B cell (primary cell): ENCODE results near the gene SSX2IP. TPM values are rescaled to one million over a fixed set of nuclear protein-coding genes. Genes with fewer than 3 reads are reported as not detected.

Source experiments
- ATAC-seq: fragments of 200-7000 bp; cut with Tn5 transposase; one replicate; pipeline ENCODE4 v1.10.0; 2021; ENCODE audit warnings: low read depth, mild to moderate bottlenecking, moderate number of reproducible peaks, moderate library complexity
- CTCF ChIA-PET: fragments of 350-600 bp; sonication (Branson Sonifier 250); formaldehyde crosslinking; loops from one replicate; lab custom pipeline; 2021; ENCODE audit warnings: antibody characterized with exemption, inconsistent platforms; lab: Charles Lee
- POLR2A ChIA-PET: fragments of 350-600 bp; sonication (Branson Sonifier 250); formaldehyde crosslinking; loops from one replicate; lab custom pipeline; 2021; ENCODE audit warnings: antibody characterized with exemption; lab: Charles Lee
- DNase-seq: peaks from one replicate; pipeline ENCODE4 v3.0.0; 2013
- H2AFZ ChIP-seq: 2 replicates; pipeline ENCODE4 v1.6.1; 2012; ENCODE audit warnings: mild to moderate bottlenecking, low read depth, low read length; ENCODE audit not compliant: insufficient read depth, poor library complexity, severe bottlenecking
- H3K27ac ChIP-seq, 2 donors: 1 replicate in 1 of 2; 2 replicates in 1 of 2; pipeline ENCODE4 v1.5.1; 2012 to 2013; ENCODE audit warnings: low read length in 2 of 2, mild to moderate bottlenecking in 2 of 2, moderate library complexity in 1 of 2
- H3K27me3 ChIP-seq, 4 experiments: fragments of 200-600 bp in 1 of 4; sonication (generic) in 1 of 4; replicated peaks in 1 of 4; 1 replicate in 2 of 4; 2 replicates in 2 of 4; pipeline versions ENCODE4 v1.6.1 to v1.7.0; 2013 to 2016; ENCODE audit warnings: low read length in 3 of 4, mild to moderate bottlenecking in 2 of 4, mixed read lengths in 1 of 4, moderate library complexity in 1 of 4; ENCODE audit not compliant: insufficient read depth in 4 of 4, control insufficient read depth in 3 of 4; ENCODE audit errors: control extremely low read depth in 1 of 4
- H3K36me3 ChIP-seq, 2 experiments: replicated peaks in 1 of 2; 1 replicate in 1 of 2; 2 replicates in 1 of 2; pipeline versions ENCODE4 v1.6.1 to v1.7.1; 2013; ENCODE audit warnings: low read length in 1 of 2; ENCODE audit not compliant: insufficient read depth in 2 of 2, control insufficient read depth in 1 of 2; ENCODE audit errors: control extremely low read depth in 1 of 2, extremely low read depth in 1 of 2
- H3K4me1 ChIP-seq, 2 donors: fragments of 200-600 bp in 1 of 2; sonication (generic) in 1 of 2; 1 replicate in 1 of 2; 2 replicates in 1 of 2; pipeline versions ENCODE4 v1.5.1 to v1.6.1; 2013 to 2017; ENCODE audit warnings: low read length in 2 of 2; ENCODE audit not compliant: control insufficient read depth in 2 of 2, insufficient read depth in 2 of 2
- H3K4me2 ChIP-seq: replicated peaks from 2 replicates; pipeline ENCODE3; 2012; ENCODE audit warnings: mild to moderate bottlenecking, low read depth, low read length; ENCODE audit not compliant: poor library complexity, severe bottlenecking
- H3K4me3 ChIP-seq, 5 experiments: fragments of 200-600 bp in 1 of 5; sonication (generic) in 1 of 5; 1 replicate in 3 of 5; 2 replicates in 2 of 5; pipeline versions ENCODE4 v1.5.1 to v1.7.0; 2011 to 2016; ENCODE audit warnings: low read length in 4 of 5, mild to moderate bottlenecking in 4 of 5, low read depth in 2 of 5, control low read depth in 1 of 5, moderate library complexity in 1 of 5; ENCODE audit not compliant: insufficient read depth in 1 of 5; ENCODE audit errors: control extremely low read depth in 1 of 5, extremely low read depth in 1 of 5
- H3K79me2 ChIP-seq: fragments of 200-600 bp; sonication (generic); one replicate; pipeline ENCODE4 v1.6.0; 2016; ENCODE audit warnings: low read length; ENCODE audit not compliant: control insufficient read depth, insufficient read depth
- H3K9ac ChIP-seq: fragments of 200-600 bp; sonication (generic); 2 replicates; pipeline ENCODE4 v1.6.1; 2017; ENCODE audit warnings: mild to moderate bottlenecking, low read length, moderate library complexity
- H3K9me3 ChIP-seq, 3 donors: one replicate each; pipeline versions ENCODE4 v1.6.1 to v1.7.1; 2013; ENCODE audit warnings: low read length in 2 of 3; ENCODE audit not compliant: control insufficient read depth in 2 of 3, insufficient read depth in 1 of 3; ENCODE audit errors: control extremely low read depth in 1 of 3
- H4K20me1 ChIP-seq: 2 replicates; pipeline ENCODE4 v1.6.0; 2012; ENCODE audit warnings: mild to moderate bottlenecking, low read length; ENCODE audit not compliant: insufficient read depth, control insufficient read depth, poor library complexity, severe bottlenecking
- H3K27ac Mint-ChIP-seq: one replicate; pipeline ENCODE4 v1.8.0; 2021; ENCODE audit warnings: mixed read lengths
- H3K27me3 Mint-ChIP-seq: one replicate; pipeline ENCODE4 v1.8.0; 2021; ENCODE audit warnings: mixed read lengths
- H3K4me1 Mint-ChIP-seq: one replicate; pipeline ENCODE4 v1.8.0; 2021; ENCODE audit warnings: mixed read lengths
- H3K4me3 Mint-ChIP-seq: one replicate; pipeline ENCODE4 v1.8.0; 2021; ENCODE audit warnings: mixed read lengths
- H3K9me3 Mint-ChIP-seq: one replicate; pipeline ENCODE4 v1.8.0; 2022; ENCODE audit warnings: mixed read lengths; ENCODE audit not compliant: insufficient read depth
- EZH2 ChIP-seq: IDR thresholded peaks from 2 replicates; pipeline ENCODE4 v1.6.1; 2012; ENCODE audit warnings: borderline replicate concordance, low read depth, mild to moderate bottlenecking, moderate library complexity, low read length; ENCODE audit not compliant: insufficient read depth, poor library complexity, severe bottlenecking
- WGBS: methylation state at CpG from one replicate; pipeline ENCODE4 v1.1.5; 2013; ENCODE audit warnings: missing lambda C conversion rate; ENCODE audit not compliant: insufficient coverage; 5-methylcytosine and 5-hydroxymethylcytosine counted together
- intact Hi-C: fragments of 100-400 bp; cut with micrococcal nuclease; formaldehyde crosslinking; loops from one replicate; pipeline ENCODE4 v1.10.0; 2022
- polyA plus RNA-seq: library from polyadenylated mRNA; depleted of rRNA; stranded (reverse); fragments of >200 nt; gene quantifications from 2 replicates; pipeline ENCODE4 v1.2.3, GENCODE V29; 2012
- total RNA-seq, 2 donors: library from RNA; stranded (reverse); fragments of 120-200 nt in 1 of 2; gene quantifications; 1 replicate in 1 of 2; 2 replicates in 1 of 2; pipeline versions ENCODE4 v1.2.3 to v1.2.4, GENCODE V29; 2013 to 2022
- TF ChIP-seq, protein P1 (sequence below): fragments of 200-600 bp; IDR thresholded peaks from one replicate; pipeline ENCODE4 v1.8.0; 2022; ENCODE audit warnings: antibody characterized with exemption, mild to moderate bottlenecking

SSX2IP gene
- total and polyA plus RNA-seq, 2 donors (not counting 1 experiment from before 2014, with no cell fraction given) = 0.95 to 10.3 TPM

DNA sequence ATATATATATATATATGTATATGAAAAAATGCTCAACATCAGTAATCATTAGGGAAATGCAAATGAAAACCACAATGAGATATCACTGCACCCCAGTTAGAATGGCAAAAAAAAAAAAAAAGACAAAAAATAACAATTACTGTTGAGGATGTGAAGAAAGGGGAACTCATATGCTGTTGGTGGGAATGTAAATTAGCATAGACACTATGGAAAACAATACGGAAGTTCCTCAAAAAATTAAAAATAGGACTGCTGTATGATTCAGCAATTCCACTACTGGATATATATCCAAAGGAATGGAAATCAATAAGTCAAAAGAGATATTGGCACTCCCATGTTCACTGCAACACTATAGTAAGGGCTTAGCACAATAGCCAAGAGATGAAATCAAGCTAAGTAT, 74.5 kb downstream of the SSX2IP start:
- no peak for TF ChIP-seq EZH2
- TF ChIP-seq, protein P1, sequence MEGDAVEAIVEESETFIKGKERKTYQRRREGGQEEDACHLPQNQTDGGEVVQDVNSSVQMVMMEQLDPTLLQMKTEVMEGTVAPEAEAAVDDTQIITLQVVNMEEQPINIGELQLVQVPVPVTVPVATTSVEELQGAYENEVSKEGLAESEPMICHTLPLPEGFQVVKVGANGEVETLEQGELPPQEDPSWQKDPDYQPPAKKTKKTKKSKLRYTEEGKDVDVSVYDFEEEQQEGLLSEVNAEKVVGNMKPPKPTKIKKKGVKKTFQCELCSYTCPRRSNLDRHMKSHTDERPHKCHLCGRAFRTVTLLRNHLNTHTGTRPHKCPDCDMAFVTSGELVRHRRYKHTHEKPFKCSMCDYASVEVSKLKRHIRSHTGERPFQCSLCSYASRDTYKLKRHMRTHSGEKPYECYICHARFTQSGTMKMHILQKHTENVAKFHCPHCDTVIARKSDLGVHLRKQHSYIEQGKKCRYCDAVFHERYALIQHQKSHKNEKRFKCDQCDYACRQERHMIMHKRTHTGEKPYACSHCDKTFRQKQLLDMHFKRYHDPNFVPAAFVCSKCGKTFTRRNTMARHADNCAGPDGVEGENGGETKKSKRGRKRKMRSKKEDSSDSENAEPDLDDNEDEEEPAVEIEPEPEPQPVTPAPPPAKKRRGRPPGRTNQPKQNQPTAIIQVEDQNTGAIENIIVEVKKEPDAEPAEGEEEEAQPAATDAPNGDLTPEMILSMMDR = no peak
- DNase-seq (no peak), ATAC-seq (no peak)
- no peak overlapping the region for H3K4me3 ChIP-seq
- CTCF ChIA-PET = no interaction called here
- H3K79me2 ChIP-seq = no peaks in the 10 kb centered on the region
- H3K9ac ChIP-seq = no peak overlapping the region
- intact Hi-C loops = no loop called here
- H3K4me1 ChIP-seq = peaks cover 0 to 4% of the 10 kb centered on the region in 2 donors
- H2AFZ ChIP-seq = no peak overlapping the region
- Mint-ChIP-seq H3K4me3 (no peak overlapping the region), H3K27ac (no peak overlapping the region), H3K4me1 (peaks cover 5% of the 10 kb centered on the region), H3K9me3 (peaks cover 2% of the 10 kb centered on the region), H3K27me3 (peaks cover 6% of the 10 kb centered on the region)
- POLR2A ChIA-PET = no interaction called here
- H3K4me2 ChIP-seq = no peak overlapping the region
- H3K9me3 ChIP-seq = peaks cover 0 to 4% (median 1%) of the 10 kb centered on the region in 3 donors
- H3K27ac ChIP-seq = no peak overlapping the region
- no peaks in the 10 kb centered on the region for H4K20me1 ChIP-seq
- no peaks in the 10 kb centered on the region for H3K36me3 ChIP-seq
- H3K27me3 ChIP-seq = peaks cover 0 to 5% (median 0%) of the 10 kb centered on the region in 4 experiments
- WGBS = no CpG with 5 or more reads among the region's 1 CpG

GRCh38 chr1:84613887-84614286, 76.4 kb downstream of the SSX2IP start:
- Histone ChIP-seq H3K27ac (no peak overlapping the region), H3K36me3 (no peaks in the 10 kb centered on the region), H2AFZ (no peak overlapping the region), H3K4me1 (no peaks in the 10 kb centered on the region), H3K27me3 (no peaks in the 10 kb centered on the region), H3K4me3 (no peak overlapping the region), H4K20me1 (no peaks in the 10 kb centered on the region), H3K4me2 (no peak overlapping the region), H3K9ac (no peak overlapping the region), H3K9me3 (peaks cover 0 to 4% (median 1%) of the 10 kb centered on the region in 3 donors), H3K79me2 (no peaks in the 10 kb centered on the region)
- DNase-seq (no peak), ATAC-seq (no peak)
- TF ChIP-seq, protein P1 = no peak
- TF ChIP-seq EZH2 = no peak
- H3K9me3 Mint-ChIP-seq = peaks cover 2% of the 10 kb centered on the region
- intact Hi-C loops = no loop called here
- ChIA-PET POLR2A (no interaction called here), CTCF (interaction anchor here (1.2 to 1.6 kb wide), 2 partner anchors 467 to 469 kb away, joined by 3 read pairs; partner anchors contain the start of gene PRKACB)
- no peaks in the 10 kb centered on the region for H3K4me1 Mint-ChIP-seq
- H3K27ac Mint-ChIP-seq = no peak overlapping the region
- 100% methylated on average over 2 of the region's 2 CpGs for WGBS
- H3K27me3 Mint-ChIP-seq = no peaks in the 10 kb centered on the region
- H3K4me3 Mint-ChIP-seq = no peak overlapping the region
